Peyer's patch (tissue), 4 donors: ENCODE data around the gene FLCN.

Experiments
- CTCF ChIP-seq, 6 experiments: fragments of 450-650 bp in 4 of 6; fragments of 200-600 bp in 2 of 6; sonication (generic) in 1 of 6; IDR thresholded peaks; one replicate each; pipeline ENCODE4 v1.5.1; 2017 to 2019; ENCODE audit warnings: antibody characterized with exemption in 6 of 6, mild to moderate bottlenecking in 3 of 6, moderate library complexity in 1 of 6
- POLR2A ChIP-seq, 2 donors: fragments of 450-650 bp; IDR thresholded peaks; one replicate each; pipeline ENCODE4 v1.5.1; 2017; ENCODE audit warnings: antibody characterized with exemption in 2 of 2, mild to moderate bottlenecking in 2 of 2, moderate library complexity in 2 of 2

GRCh38 chr17:17186551-17187505 is 50.1 kb downstream of the FLCN start:
- no peak for TF ChIP-seq CTCF (IDR thresholded peaks at IDR 0.05)
- no peak for TF ChIP-seq POLR2A (IDR thresholded peaks at IDR 0.05)
